Measurements from ENCODE around the gene BATF. TPM values are rescaled to one million over a fixed set of nuclear protein-coding genes. Genes with fewer than 3 reads are reported as not detected.

Gene BATF
- total RNA-seq, 1 experiment from 2014 or later, result 1.7 TPM

DNA sequence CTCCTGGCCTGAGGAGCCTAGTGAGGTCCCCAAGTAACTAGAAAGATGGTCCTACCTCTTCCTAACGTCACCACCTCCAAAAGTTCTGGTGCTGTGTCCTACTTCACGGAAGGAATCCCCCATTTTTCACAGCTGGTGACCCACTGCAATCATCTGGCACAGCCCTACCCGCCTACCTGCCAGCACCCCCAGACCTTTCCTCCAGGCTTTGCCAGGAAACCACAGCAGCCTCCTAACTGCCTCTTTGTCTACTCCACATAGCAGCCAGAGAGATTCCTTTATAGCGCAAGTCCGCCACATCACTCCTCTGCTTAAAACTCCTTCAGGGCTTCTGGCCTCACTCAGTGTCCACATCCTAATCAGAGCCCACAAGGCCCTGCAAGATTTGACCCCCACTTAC, 42.8 kb downstream of the BATF start:
- ChIA-PET POLR2A (no interaction called here), CTCF (no interaction called here)
- no peaks in the 10 kb centered on the region for H3K36me3 ChIP-seq (ENCODE audit: control insufficient read depth, insufficient read depth, low read length)
- H3K4me1 Mint-ChIP-seq (ENCODE audit: low read depth, unreplicated experiment), result peaks cover 16% of the 10 kb centered on the region
- H3K36me3 Mint-ChIP-seq (ENCODE audit: insufficient read depth, unreplicated experiment), result no peaks in the 10 kb centered on the region
- H3K9me3 Mint-ChIP-seq (ENCODE audit: unreplicated experiment), result no peaks in the 10 kb centered on the region
- H3K4me3 ChIP-seq (ENCODE audit: low read depth, low read length), result no peak overlapping the region
- no peak for DNase-seq
- no peaks in the 10 kb centered on the region for H3K27me3 ChIP-seq (replicated peaks; ENCODE audit: control insufficient read depth, insufficient read depth, low read length)
- BruUV-seq (replicated peaks), result no TSS peak
- intact Hi-C loops (cut with micrococcal nuclease; ENCODE audit: unreplicated experiment), result no loop called here
- no peak overlapping the region for H3K27ac Mint-ChIP-seq (ENCODE audit: unreplicated experiment)
- TF ChIP-seq, protein P1, sequence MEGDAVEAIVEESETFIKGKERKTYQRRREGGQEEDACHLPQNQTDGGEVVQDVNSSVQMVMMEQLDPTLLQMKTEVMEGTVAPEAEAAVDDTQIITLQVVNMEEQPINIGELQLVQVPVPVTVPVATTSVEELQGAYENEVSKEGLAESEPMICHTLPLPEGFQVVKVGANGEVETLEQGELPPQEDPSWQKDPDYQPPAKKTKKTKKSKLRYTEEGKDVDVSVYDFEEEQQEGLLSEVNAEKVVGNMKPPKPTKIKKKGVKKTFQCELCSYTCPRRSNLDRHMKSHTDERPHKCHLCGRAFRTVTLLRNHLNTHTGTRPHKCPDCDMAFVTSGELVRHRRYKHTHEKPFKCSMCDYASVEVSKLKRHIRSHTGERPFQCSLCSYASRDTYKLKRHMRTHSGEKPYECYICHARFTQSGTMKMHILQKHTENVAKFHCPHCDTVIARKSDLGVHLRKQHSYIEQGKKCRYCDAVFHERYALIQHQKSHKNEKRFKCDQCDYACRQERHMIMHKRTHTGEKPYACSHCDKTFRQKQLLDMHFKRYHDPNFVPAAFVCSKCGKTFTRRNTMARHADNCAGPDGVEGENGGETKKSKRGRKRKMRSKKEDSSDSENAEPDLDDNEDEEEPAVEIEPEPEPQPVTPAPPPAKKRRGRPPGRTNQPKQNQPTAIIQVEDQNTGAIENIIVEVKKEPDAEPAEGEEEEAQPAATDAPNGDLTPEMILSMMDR (IDR thresholded peaks at IDR 0.05; ENCODE audit: insufficient read depth in 1 of 2, low read depth in 1 of 2, low read length in 1 of 2, severe bottlenecking in 1 of 2, unreplicated experiment in 1 of 2), result no peak
- no peaks in the 10 kb centered on the region for H3K9me3 ChIP-seq
- no peak overlapping the region for H3K4me3 Mint-ChIP-seq (ENCODE audit: unreplicated experiment)
- peaks cover 3% of the 10 kb centered on the region for H3K27me3 Mint-ChIP-seq (ENCODE audit: insufficient read depth, unreplicated experiment)
- peaks cover 8% of the 10 kb centered on the region; the same call in 1 of the 2 replicates for H3K4me1 ChIP-seq

DNA sequence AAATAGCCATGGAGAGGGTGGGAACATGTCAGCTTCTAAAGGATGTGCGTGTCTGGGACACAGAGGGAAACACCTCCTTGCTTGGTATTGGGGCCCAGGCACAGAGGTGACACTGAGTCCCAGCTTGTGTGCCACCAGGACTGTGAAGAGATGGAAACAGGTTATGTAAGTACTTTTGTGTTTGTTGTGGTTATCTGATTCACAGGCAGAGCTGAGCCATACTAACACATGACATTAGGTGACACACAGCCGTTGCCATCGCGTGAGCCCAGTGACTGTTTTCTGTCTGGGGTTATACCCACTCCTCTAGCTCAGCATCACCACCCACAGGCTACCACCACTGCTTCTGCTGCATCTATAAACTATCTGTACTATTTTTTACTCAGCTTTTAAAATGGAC, 44.1 kb downstream of the BATF start:
- H3K9me3 Mint-ChIP-seq (ENCODE audit: unreplicated experiment), result no peaks in the 10 kb centered on the region
- Histone ChIP-seq H3K4me1 (no peaks in the 10 kb centered on the region), H3K9me3 (no peaks in the 10 kb centered on the region), H3K36me3 (ENCODE audit: control insufficient read depth, insufficient read depth, low read length) (no peaks in the 10 kb centered on the region), H3K27me3 (replicated peaks; ENCODE audit: control insufficient read depth, insufficient read depth, low read length) (no peaks in the 10 kb centered on the region), H3K4me3 (ENCODE audit: low read depth, low read length) (no peak overlapping the region)
- H3K4me3 Mint-ChIP-seq (ENCODE audit: unreplicated experiment), result no peak overlapping the region
- intact Hi-C loops (cut with micrococcal nuclease; ENCODE audit: unreplicated experiment), result no loop called here
- POLR2A ChIA-PET, result no interaction called here
- H3K27me3 Mint-ChIP-seq (ENCODE audit: insufficient read depth, unreplicated experiment), result peaks cover 3% of the 10 kb centered on the region
- no peaks in the 10 kb centered on the region for H3K36me3 Mint-ChIP-seq (ENCODE audit: insufficient read depth, unreplicated experiment)
- no TSS peak for BruUV-seq (replicated peaks)
- CTCF ChIA-PET, result interaction anchor here (1.4 kb wide), 1 partner anchor 11 kb away, joined by 8 read pairs; no protein-coding TSS in a partner anchor
- DNase-seq, result no peak
- H3K27ac Mint-ChIP-seq (ENCODE audit: unreplicated experiment), result peak overlapping the region; percentile 30
- TF ChIP-seq, protein P1 (IDR thresholded peaks at IDR 0.05; ENCODE audit: insufficient read depth in 1 of 2, low read depth in 1 of 2, low read length in 1 of 2, severe bottlenecking in 1 of 2, unreplicated experiment in 1 of 2), result no peak
- peaks cover 9% of the 10 kb centered on the region for H3K4me1 Mint-ChIP-seq (ENCODE audit: low read depth, unreplicated experiment)

DNA sequence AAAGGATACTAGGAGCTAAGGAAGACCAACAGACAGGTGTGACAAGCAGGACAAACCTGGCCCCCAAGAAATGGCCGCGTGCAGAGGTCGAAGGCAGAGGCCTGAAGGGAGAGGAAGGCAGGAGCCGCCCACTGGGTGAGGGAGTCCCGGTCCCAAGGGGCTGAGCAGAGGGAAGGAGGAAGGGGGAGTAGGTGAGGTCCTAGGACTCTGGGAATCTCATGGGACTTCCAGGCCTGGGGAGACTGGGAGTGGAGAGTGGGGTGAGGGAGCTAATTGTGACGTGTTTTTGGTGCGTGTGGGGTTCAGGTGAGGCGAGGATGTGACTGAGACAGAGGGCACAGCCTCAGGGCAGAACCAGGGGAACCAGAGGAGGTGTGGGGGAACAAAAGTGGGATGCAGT, 44.5 kb downstream of the BATF start:
- ChIA-PET POLR2A (no interaction called here), CTCF (interaction anchor here (1.4 kb wide), 1 partner anchor 11 kb away, joined by 8 read pairs; no protein-coding TSS in a partner anchor)
- no peaks in the 10 kb centered on the region for H3K9me3 Mint-ChIP-seq (ENCODE audit: unreplicated experiment)
- no TSS peak for BruUV-seq (replicated peaks)
- no peaks in the 10 kb centered on the region for H3K27me3 ChIP-seq (replicated peaks; ENCODE audit: control insufficient read depth, insufficient read depth, low read length)
- no peaks in the 10 kb centered on the region for H3K9me3 ChIP-seq
- no peaks in the 10 kb centered on the region for H3K4me1 ChIP-seq
- DNase-seq, result no peak
- TF ChIP-seq, protein P1 (IDR thresholded peaks at IDR 0.05; ENCODE audit: insufficient read depth in 1 of 2, low read depth in 1 of 2, low read length in 1 of 2, severe bottlenecking in 1 of 2, unreplicated experiment in 1 of 2), result no peak
- H3K36me3 Mint-ChIP-seq (ENCODE audit: insufficient read depth, unreplicated experiment), result peaks cover under 1% of the 10 kb centered on the region
- no peaks in the 10 kb centered on the region for H3K36me3 ChIP-seq (ENCODE audit: control insufficient read depth, insufficient read depth, low read length)
- peaks cover 12% of the 10 kb centered on the region for H3K4me1 Mint-ChIP-seq (ENCODE audit: low read depth, unreplicated experiment)
- peaks cover 3% of the 10 kb centered on the region for H3K27me3 Mint-ChIP-seq (ENCODE audit: insufficient read depth, unreplicated experiment)
- intact Hi-C loops (cut with micrococcal nuclease; ENCODE audit: unreplicated experiment), result no loop called here
- peak overlapping the region; percentile 30 for H3K27ac Mint-ChIP-seq (ENCODE audit: unreplicated experiment)
- no peak overlapping the region for H3K4me3 Mint-ChIP-seq (ENCODE audit: unreplicated experiment)
- H3K4me3 ChIP-seq (ENCODE audit: low read depth, low read length), result no peak overlapping the region

All from Caco-2 (cell line).